OCI-LY1 (cell line): ENCODE measurements around the gene OR8J3.

Source experiments
- H2AFZ ChIP-seq: fragments of 200-600 bp; sonication (generic), shearing (Covaris generic); 2 replicates; pipeline ENCODE4 v1.6.0; 2014; ENCODE audit warnings: antibody characterized with exemption, mild to moderate bottlenecking, low read length
- H3F3A ChIP-seq: fragments of 200-600 bp; sonication (generic), shearing (Covaris generic); 2 replicates; pipeline ENCODE4 v1.6.0; 2014; ENCODE audit warnings: mild to moderate bottlenecking, antibody characterized with exemption, low read length, moderate library complexity; ENCODE audit not compliant: insufficient read depth
- H3K27ac ChIP-seq: fragments of 200-600 bp; sonication (generic); 2 replicates; pipeline ENCODE4 v1.5.1; 2014; ENCODE audit warnings: low read length, mixed run types, mild to moderate bottlenecking, low read depth; ENCODE audit not compliant: poor library complexity, severe bottlenecking
- H3K27me3 ChIP-seq: fragments of 200-600 bp; sonication (generic); 2 replicates; pipeline ENCODE4 v1.6.0; 2014; ENCODE audit warnings: antibody characterized with exemption, mild to moderate bottlenecking, low read length, moderate library complexity; ENCODE audit not compliant: insufficient read depth
- H3K36me3 ChIP-seq: fragments of 200-600 bp; sonication (generic); 2 replicates; pipeline ENCODE4 v1.6.1; 2014; ENCODE audit warnings: mild to moderate bottlenecking, antibody characterized with exemption, low read length, moderate library complexity, mixed read lengths; ENCODE audit not compliant: insufficient read depth
- H3K4me1 ChIP-seq: fragments of 200-600 bp; sonication (generic); 2 replicates; pipeline ENCODE4 v1.5.1; 2014; ENCODE audit warnings: mild to moderate bottlenecking, low read length, moderate library complexity; ENCODE audit not compliant: insufficient read depth, severe bottlenecking
- H3K4me2 ChIP-seq: fragments of 200-600 bp; sonication (generic), shearing (Covaris generic); 2 replicates; pipeline ENCODE4 v1.6.1; 2014; ENCODE audit warnings: low read length
- H3K4me3 ChIP-seq: fragments of 200-600 bp; sonication (generic); 2 replicates; pipeline ENCODE4 v1.5.1; 2014; ENCODE audit warnings: low read length, low read depth, mild to moderate bottlenecking, mixed read lengths; ENCODE audit not compliant: poor library complexity, severe bottlenecking
- H3K79me2 ChIP-seq: fragments of 200-600 bp; shearing (Covaris generic); 2 replicates; pipeline ENCODE4 v1.6.1; 2016; ENCODE audit warnings: mixed run types, low read length, mixed read lengths; ENCODE audit not compliant: insufficient read depth
- H3K9ac ChIP-seq: fragments of 200-600 bp; sonication (generic), shearing (Covaris generic); 2 replicates; pipeline ENCODE4 v1.6.1; 2014; ENCODE audit warnings: mild to moderate bottlenecking, low read length, mixed read lengths
- H3K9me2 ChIP-seq: fragments of 200-600 bp; sonication (generic), shearing (Covaris generic); 2 replicates; pipeline ENCODE4 v1.6.1; 2014; ENCODE audit warnings: low read depth, mild to moderate bottlenecking, low read length, mixed read lengths
- H3K9me3 ChIP-seq: fragments of 200-600 bp; shearing (Covaris generic); 2 replicates; pipeline ENCODE4 v1.6.1; 2014; ENCODE audit warnings: low read length, mixed read lengths
- H4K20me1 ChIP-seq: fragments of 200-600 bp; sonication (generic), shearing (Covaris generic); 2 replicates; pipeline ENCODE4 v1.6.0; 2016; ENCODE audit warnings: mild to moderate bottlenecking, low read length; ENCODE audit not compliant: insufficient read depth
- EZH2 ChIP-seq: fragments of 200-600 bp; sonication (generic), shearing (Covaris generic); IDR thresholded peaks from 2 replicates; pipeline ENCODE4 v1.8.0; 2017; ENCODE audit warnings: borderline replicate concordance, mixed run types, mild to moderate bottlenecking, antibody characterized with exemption, low read length, moderate library complexity, mixed read lengths
- TF ChIP-seq, protein P1 (sequence below): fragments of 200-600 bp; sonication (generic), shearing (Covaris generic); IDR thresholded peaks from 2 replicates; pipeline ENCODE4 v1.5.1; 2017; ENCODE audit warnings: mild to moderate bottlenecking, antibody characterized with exemption, low read length, moderate library complexity, mixed read lengths

OR8J3 gene

DNA sequence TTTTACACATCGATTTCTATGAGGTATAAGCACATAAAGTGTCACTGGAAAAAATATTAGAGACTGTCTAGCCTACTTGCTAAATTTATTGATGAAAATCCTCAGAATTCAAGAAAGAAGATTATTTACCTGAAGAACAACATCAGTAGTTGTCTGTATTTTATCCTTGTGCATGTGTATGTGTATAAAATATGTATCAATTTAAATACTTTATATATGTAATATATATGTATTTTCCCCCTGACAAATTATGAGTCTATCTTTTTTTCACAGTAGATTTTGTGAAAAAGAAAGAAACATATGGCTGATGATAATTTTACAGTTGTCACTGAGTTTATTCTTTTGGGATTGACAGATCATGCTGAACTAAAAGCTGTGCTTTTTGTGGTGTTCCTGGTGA is 36.3 kb upstream of the OR8J3 start, which contains the start of gene OR5J2:
TSS of gene OR5J2 (plus strand) at position 301 of the 400 bp plus-strand sequence. CDS start at position 301, 0 bp downstream.
- TF ChIP-seq, protein P1, sequence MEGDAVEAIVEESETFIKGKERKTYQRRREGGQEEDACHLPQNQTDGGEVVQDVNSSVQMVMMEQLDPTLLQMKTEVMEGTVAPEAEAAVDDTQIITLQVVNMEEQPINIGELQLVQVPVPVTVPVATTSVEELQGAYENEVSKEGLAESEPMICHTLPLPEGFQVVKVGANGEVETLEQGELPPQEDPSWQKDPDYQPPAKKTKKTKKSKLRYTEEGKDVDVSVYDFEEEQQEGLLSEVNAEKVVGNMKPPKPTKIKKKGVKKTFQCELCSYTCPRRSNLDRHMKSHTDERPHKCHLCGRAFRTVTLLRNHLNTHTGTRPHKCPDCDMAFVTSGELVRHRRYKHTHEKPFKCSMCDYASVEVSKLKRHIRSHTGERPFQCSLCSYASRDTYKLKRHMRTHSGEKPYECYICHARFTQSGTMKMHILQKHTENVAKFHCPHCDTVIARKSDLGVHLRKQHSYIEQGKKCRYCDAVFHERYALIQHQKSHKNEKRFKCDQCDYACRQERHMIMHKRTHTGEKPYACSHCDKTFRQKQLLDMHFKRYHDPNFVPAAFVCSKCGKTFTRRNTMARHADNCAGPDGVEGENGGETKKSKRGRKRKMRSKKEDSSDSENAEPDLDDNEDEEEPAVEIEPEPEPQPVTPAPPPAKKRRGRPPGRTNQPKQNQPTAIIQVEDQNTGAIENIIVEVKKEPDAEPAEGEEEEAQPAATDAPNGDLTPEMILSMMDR: no peak
- TF ChIP-seq EZH2: no peak
- H3K27ac ChIP-seq: no peak within 1 kb of the TSS
- peaks cover 4% of the 10 kb centered on the region; the same call in 1 of the 2 replicates for H3K9me3 ChIP-seq
- no peaks in the 10 kb centered on the region for H3K9me2 ChIP-seq
- H3K36me3 ChIP-seq: no peaks in the 10 kb centered on the region
- no peaks in the 10 kb centered on the region for H3K27me3 ChIP-seq
- H3K9ac ChIP-seq: no peak within 1 kb of the TSS
- no peak within 1 kb of the TSS for H3K4me3 ChIP-seq
- H3F3A ChIP-seq: no peaks in the 10 kb centered on the region
- no peaks in the 10 kb centered on the region for H4K20me1 ChIP-seq
- no peaks in the 10 kb centered on the region for H3K79me2 ChIP-seq
- no peak within 1 kb of the TSS for H3K4me2 ChIP-seq
- no peak within 1 kb of the TSS for H2AFZ ChIP-seq
- no peaks in the 10 kb centered on the region for H3K4me1 ChIP-seq

DNA sequence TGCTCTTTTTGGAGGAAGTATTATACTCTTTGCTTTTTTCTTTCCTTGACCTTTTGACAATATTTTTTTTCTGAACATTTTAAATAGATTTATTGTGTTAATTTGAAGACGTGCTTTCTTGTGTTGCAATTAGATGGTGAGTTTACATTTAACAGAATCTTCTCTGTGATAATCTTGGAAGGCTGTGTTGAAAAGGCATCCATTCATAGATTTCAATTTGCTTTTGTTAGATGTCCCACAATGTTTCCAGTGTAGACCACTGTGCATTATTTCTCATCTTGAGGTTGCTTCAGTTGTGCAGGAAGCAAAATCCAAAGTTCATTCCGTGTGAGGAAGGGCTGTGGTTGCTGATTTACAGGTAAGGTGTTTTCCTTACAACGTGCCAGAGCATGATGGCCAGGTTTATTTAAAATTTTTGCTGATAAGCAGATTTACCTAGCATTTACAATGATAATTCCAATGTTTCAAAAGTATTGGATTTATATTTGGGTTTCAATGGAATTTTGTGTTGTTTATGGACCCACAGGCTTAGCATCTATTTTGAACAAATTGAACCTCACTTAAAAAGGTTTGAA is 32.3 kb upstream of the OR8J3 start:
- Histone ChIP-seq H3K9ac (no peak overlapping the region), H3F3A (no peaks in the 10 kb centered on the region), H2AFZ (no peak overlapping the region), H4K20me1 (no peaks in the 10 kb centered on the region), H3K4me3 (no peak overlapping the region), H3K27ac (no peak overlapping the region), H3K4me1 (no peaks in the 10 kb centered on the region), H3K79me2 (no peaks in the 10 kb centered on the region), H3K9me2 (no peaks in the 10 kb centered on the region), H3K9me3 (no peaks in the 10 kb centered on the region), H3K36me3 (no peaks in the 10 kb centered on the region), H3K4me2 (no peak overlapping the region), H3K27me3 (no peaks in the 10 kb centered on the region)
- TF ChIP-seq, protein P1: no peak
- no peak for TF ChIP-seq EZH2

DNA sequence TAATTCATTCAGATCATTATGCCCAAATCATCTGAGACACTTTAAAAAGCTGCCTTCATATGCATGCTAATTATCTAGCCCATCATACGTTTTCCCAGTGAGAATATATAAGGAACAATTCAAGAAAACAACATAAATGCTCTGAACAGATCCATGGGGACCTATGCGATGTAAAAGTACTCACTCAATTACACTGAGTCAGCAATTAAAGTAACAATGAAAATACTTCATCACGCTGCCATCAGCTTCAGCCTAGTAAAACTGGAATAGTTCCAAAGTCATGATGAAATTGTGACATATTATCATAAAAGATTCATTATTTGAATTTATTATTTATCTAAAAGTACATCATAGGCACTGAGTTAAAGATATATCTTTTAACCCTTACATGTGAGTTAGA is 23.8 kb upstream of the OR8J3 start:
- Histone ChIP-seq H3K9me3 (no peaks in the 10 kb centered on the region), H3K27ac (no peak overlapping the region), H3F3A (no peaks in the 10 kb centered on the region), H3K9me2 (no peaks in the 10 kb centered on the region), H3K4me3 (no peak overlapping the region), H3K27me3 (no peaks in the 10 kb centered on the region), H3K9ac (no peak overlapping the region), H3K79me2 (no peaks in the 10 kb centered on the region), H3K4me1 (no peaks in the 10 kb centered on the region), H3K36me3 (no peaks in the 10 kb centered on the region), H4K20me1 (no peaks in the 10 kb centered on the region), H2AFZ (no peak overlapping the region), H3K4me2 (no peak overlapping the region)
- TF ChIP-seq, protein P1: no peak
- TF ChIP-seq EZH2: no peak
